Type B pancreatic cell (in vitro differentiated cells): ENCODE results near the gene PHLPP1. TPM values are rescaled to one million over a fixed set of nuclear protein-coding genes. Genes with fewer than 3 reads are reported as not detected.
A peak's percentile ranks its signal among the peaks of the same experiment; 100 is the strongest.

Experiments
- DNase-seq: peaks from one replicate; pipeline ENCODE4 v3.0.0; 2021; ENCODE audit warnings: mixed read lengths; ENCODE audit not compliant: unreplicated experiment; ENCODE audit errors: extremely low spot score
- H3K27ac Mint-ChIP-seq: 2 replicates; pipeline ENCODE4 v1.8.0; 2021; ENCODE audit warnings: mild to moderate bottlenecking, mixed read lengths
- H3K27me3 Mint-ChIP-seq: 2 replicates; pipeline ENCODE4 v1.8.0; 2021; ENCODE audit warnings: mixed read lengths
- H3K36me3 Mint-ChIP-seq: 2 replicates; pipeline ENCODE4 v1.8.0; 2021; ENCODE audit warnings: mixed read lengths
- H3K4me1 Mint-ChIP-seq: one replicate; pipeline ENCODE4 v1.8.0; 2021; ENCODE audit warnings: mixed read lengths; ENCODE audit not compliant: unreplicated experiment
- H3K4me3 Mint-ChIP-seq: 2 replicates; pipeline ENCODE4 v1.8.0; 2021; ENCODE audit warnings: mild to moderate bottlenecking, mixed read lengths
- H3K9me3 Mint-ChIP-seq: 2 replicates; pipeline ENCODE4 v1.8.0; 2021; ENCODE audit warnings: mixed read lengths
- total RNA-seq: library from RNA; stranded (reverse); gene quantifications from 2 replicates; pipeline ENCODE4 v1.2.1, GENCODE V29; 2021; ENCODE audit warnings: low replicate concordance
- TF ChIP-seq, protein P1 (sequence below): fragments of 200-600 bp; sonication (generic); conservative IDR thresholded peaks from 2 replicates; pipeline ENCODE4 v1.5.0; 2021; ENCODE audit warnings: antibody characterized with exemption, mild to moderate bottlenecking

PHLPP1 gene
- total RNA-seq, 1 donor from 2014 or later = 28.5 TPM

DNA sequence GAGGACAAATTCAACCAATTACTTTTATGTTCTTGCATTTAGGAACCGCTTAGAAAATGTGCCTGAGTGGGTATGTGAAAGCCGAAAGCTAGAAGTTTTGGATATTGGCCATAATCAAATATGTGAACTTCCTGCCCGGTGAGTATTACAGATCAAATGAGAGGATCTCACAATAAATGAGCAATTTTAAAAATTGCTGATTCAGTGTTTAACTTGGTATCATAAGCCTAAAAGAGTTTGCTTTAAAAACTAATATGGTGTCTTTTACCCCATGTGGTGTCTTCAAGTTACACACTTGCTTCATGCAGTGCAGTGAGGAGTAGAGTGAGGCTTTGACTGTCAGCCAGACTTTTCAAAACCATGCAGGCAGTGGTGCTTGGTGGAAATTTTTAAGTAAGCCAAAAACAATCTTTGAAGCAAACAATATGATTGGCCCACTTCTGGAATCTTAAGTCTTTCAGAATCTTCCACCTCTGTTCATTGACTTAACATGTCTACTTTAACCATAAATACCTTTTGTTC is 199.6 kb downstream of the PHLPP1 start:
- H3K4me1 Mint-ChIP-seq = peaks cover 3% of the 10 kb centered on the region
- no peaks in the 10 kb centered on the region for H3K9me3 Mint-ChIP-seq
- TF ChIP-seq, protein P1, sequence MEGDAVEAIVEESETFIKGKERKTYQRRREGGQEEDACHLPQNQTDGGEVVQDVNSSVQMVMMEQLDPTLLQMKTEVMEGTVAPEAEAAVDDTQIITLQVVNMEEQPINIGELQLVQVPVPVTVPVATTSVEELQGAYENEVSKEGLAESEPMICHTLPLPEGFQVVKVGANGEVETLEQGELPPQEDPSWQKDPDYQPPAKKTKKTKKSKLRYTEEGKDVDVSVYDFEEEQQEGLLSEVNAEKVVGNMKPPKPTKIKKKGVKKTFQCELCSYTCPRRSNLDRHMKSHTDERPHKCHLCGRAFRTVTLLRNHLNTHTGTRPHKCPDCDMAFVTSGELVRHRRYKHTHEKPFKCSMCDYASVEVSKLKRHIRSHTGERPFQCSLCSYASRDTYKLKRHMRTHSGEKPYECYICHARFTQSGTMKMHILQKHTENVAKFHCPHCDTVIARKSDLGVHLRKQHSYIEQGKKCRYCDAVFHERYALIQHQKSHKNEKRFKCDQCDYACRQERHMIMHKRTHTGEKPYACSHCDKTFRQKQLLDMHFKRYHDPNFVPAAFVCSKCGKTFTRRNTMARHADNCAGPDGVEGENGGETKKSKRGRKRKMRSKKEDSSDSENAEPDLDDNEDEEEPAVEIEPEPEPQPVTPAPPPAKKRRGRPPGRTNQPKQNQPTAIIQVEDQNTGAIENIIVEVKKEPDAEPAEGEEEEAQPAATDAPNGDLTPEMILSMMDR = no peak
- no peak overlapping the region for H3K4me3 Mint-ChIP-seq
- no peak for DNase-seq
- no peak overlapping the region for H3K27ac Mint-ChIP-seq
- peaks cover 8% of the 10 kb centered on the region for H3K36me3 Mint-ChIP-seq
- H3K27me3 Mint-ChIP-seq = no peaks in the 10 kb centered on the region

DNA sequence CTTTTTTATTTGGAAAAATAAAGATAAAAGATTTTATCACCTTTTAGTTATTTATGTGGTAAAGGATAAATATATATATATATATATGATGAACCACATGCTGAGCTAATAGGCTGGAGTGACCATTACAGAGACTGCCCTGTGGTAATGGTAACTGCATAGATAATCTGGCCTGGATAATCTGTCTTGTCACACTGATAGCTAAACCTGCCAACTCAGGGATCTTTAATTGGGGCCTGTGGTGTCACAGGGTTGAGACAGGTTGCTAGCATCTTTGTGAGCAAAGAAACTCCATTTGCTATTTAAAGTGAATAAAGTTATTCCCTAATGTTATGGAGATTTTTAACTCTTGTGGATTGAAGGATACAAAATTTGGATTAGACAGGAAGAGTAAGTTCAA is 203.0 kb downstream of the PHLPP1 start:
- Mint-ChIP-seq H3K4me1 (peaks cover 3% of the 10 kb centered on the region), H3K27me3 (no peaks in the 10 kb centered on the region), H3K36me3 (peaks cover 26% of the 10 kb centered on the region), H3K4me3 (no peak overlapping the region), H3K9me3 (no peaks in the 10 kb centered on the region), H3K27ac (no peak overlapping the region)
- TF ChIP-seq, protein P1 = no peak
- no peak for DNase-seq

DNA sequence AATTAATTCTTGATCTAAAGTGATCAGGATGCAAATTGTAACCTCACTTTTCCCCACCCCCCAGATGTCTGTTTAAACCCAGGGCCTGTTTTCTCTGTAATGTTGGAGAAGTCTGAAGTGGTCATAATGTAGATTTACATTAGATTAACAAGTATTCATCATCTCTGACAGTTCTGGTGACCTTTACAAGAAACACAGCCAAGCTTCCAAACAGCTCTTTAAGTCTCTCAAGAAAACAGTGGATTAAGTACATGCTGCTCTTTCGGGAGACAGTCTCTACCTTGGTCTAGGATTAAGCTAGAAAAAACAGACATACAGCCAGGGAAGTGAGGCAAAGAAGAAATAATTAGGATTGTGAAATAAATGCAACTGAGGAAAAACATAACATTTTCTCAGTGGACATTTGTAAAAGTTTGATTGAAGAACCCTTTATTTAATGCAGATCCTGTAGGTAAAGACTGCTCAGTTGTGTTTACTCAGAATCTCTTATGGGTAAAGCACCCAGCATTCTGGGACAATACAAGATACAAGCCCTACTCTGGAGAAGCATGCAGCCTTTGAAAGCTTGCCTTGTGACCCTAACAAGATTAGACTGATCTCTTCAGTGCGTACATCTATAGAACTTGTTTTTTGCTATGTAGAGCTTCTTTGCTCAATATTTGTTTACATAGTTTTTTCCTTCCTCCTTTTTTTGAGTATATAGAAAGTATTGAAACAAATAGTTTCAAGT is 203.9 kb downstream of the PHLPP1 start:
- Mint-ChIP-seq H3K4me3 (no peak overlapping the region), H3K4me1 (peaks cover 3% of the 10 kb centered on the region), H3K27ac (no peak overlapping the region), H3K27me3 (no peaks in the 10 kb centered on the region), H3K9me3 (no peaks in the 10 kb centered on the region), H3K36me3 (peaks cover 26% of the 10 kb centered on the region)
- TF ChIP-seq, protein P1 = no peak
- DNase-seq = no peak

DNA sequence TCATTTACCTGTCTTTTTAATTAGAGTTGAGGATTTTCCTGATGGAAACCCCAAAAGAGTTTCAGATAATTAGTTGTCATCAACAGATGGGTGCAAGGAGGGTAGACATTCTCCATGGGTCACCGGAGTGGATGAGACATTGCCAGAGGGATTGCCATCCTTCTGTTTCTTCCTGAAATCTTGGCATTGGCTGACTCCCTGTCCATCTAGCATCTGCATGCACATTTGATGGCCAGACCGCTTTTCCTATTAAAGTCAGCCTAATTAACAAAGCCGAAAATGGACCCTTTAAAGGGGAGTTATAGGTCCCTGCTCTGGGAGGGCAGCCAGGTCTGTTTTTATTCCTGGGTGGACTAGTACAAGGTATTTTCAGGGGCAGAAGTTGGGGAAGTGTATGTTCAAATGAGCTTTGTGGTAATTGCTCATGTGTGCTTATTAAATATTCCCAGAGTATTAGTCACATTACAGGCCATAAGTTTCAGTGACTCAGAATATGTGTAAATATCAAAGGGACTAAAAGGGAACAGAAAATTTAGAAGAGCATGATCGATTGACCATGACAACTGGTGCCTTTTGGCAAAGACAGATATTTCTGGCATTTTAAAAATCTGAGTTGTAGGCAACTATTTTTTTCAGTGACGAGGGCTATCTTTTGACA is 209.8 kb downstream of the PHLPP1 start:
- no peak for DNase-seq
- Mint-ChIP-seq H3K4me1 (no peaks in the 10 kb centered on the region), H3K9me3 (peaks cover 2% of the 10 kb centered on the region), H3K27ac (peak overlapping the region; percentile 48), H3K4me3 (no peak overlapping the region), H3K36me3 (peaks cover 36% of the 10 kb centered on the region), H3K27me3 (no peaks in the 10 kb centered on the region)
- TF ChIP-seq, protein P1 = no peak

DNA sequence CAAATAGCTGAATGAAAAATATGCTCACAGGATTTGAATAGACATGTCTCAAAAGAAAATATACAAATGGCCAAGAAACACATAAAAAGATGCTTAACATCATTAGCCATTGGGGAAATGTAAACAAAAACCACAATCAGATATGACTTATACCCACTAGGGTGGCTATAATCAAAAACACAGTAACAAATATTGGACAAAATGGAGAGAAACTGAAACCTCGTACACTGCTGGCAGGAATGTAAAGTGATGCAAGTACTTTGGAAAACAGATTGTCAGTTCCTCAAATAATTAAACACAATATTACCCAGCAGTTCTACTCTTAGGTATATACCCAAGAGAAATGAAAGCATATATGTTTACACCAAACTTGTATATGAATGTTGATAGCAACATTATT is 213.0 kb downstream of the PHLPP1 start:
- Mint-ChIP-seq H3K4me3 (no peak overlapping the region), H3K4me1 (no peaks in the 10 kb centered on the region), H3K27me3 (no peaks in the 10 kb centered on the region), H3K9me3 (peaks cover 17% of the 10 kb centered on the region), H3K27ac (no peak overlapping the region), H3K36me3 (peaks cover 38% of the 10 kb centered on the region)
- DNase-seq = no peak
- TF ChIP-seq, protein P1 = no peak
